ENCODE data around the gene CEACAM19.

The CEACAM19 gene

DNA sequence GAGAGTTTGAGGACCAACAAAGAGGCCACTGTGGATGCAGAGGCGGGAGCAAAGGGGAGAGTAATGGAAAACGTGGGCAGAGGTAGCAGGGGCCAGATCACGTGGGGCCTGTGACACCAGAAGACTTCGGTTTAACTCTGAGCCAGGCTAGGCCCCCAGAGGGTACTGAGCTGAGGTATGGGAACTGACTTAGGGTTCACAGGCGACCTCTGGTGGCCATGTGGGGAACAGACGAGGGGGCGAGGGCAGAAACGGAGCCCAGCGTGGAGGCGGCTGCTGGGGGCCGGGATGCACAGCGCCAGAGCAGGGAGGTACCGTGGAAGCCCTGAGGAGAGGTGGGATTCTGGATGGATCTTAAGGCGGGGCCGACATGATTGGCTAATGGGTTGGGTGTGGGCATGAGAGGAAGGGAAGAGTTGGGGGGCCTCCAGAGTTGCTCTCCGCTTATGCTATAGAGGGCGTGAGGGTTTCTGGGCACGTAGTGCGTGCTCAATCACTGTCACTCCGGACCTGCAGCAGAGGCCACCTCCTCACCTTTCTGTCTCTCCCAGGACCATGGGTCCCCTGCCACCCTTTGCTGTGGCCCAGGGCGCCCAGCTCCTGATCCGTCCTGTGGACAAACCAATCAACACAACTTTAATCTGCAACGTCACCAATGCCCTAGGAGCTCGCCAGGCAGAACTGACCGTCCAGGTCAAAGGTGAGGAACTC, 13.9 kb upstream of the CEACAM19 start:
- peak; percentile 70 for DNase-seq (ENCODE audit: low read depth)
- no peak overlapping the region for H3K4me3 ChIP-seq (ENCODE audit: low read depth, low read length)
- TF ChIP-seq, protein P1, sequence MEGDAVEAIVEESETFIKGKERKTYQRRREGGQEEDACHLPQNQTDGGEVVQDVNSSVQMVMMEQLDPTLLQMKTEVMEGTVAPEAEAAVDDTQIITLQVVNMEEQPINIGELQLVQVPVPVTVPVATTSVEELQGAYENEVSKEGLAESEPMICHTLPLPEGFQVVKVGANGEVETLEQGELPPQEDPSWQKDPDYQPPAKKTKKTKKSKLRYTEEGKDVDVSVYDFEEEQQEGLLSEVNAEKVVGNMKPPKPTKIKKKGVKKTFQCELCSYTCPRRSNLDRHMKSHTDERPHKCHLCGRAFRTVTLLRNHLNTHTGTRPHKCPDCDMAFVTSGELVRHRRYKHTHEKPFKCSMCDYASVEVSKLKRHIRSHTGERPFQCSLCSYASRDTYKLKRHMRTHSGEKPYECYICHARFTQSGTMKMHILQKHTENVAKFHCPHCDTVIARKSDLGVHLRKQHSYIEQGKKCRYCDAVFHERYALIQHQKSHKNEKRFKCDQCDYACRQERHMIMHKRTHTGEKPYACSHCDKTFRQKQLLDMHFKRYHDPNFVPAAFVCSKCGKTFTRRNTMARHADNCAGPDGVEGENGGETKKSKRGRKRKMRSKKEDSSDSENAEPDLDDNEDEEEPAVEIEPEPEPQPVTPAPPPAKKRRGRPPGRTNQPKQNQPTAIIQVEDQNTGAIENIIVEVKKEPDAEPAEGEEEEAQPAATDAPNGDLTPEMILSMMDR (IDR thresholded peaks at IDR 0.05; ENCODE audit: insufficient read depth, low read depth, low read length, missing control alignments) = peak; percentile 94

DNA sequence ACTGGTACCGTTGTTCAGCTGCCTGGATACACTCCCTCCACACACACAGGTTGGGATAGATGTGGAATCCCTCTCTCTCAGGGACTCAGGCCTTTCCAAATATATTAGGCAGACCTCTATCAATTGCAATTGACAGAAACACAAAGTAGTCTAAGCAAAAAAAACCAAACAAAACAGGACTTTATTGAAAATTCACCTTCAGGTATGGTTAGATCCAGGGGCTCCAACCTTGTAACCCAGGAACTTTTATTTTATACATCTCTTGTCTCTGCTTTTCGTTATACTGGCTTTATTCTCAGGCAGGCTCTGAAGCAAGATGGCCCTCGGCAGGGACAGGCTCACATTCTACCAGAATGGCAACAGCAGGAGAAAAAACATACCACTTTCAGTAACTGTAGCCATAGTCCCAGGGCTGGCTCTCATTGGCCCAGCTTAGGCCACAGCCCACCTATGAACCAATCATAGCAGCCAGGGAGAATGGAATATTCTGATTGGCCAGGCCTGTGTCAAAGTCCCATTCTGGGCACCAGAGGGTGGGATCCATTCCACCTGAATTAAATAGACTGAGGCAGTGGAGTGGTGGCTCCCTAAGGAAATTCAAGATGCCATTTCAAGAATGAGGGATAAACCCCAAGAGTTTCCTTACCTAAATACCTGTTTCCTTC, 13.1 kb upstream of the CEACAM19 start:
- H3K4me3 ChIP-seq (ENCODE audit: low read depth, low read length) = no peak overlapping the region
- TF ChIP-seq, protein P1 (IDR thresholded peaks at IDR 0.05; ENCODE audit: insufficient read depth, low read depth, low read length, missing control alignments) = no peak
- no peak for DNase-seq (ENCODE audit: low read depth)

DNA sequence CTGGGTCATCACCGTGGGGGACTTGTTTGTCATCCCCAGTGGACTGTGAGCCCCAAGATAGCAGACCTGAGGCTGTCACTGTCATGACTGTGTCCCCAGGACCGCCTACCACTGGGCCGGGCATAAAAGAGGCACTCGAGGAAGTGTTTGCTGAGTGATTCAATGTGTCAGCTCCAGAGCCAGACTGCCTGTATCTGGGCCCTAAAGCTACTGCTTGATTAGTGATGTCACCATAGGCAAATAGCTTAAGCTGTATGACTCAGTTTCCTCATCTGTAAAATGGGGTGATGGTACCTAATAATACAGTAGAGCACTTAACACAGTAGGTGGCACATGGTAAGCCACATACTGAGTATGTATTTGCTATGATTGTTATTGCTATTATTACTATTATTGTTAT, 11.2 kb upstream of the CEACAM19 start:
- TF ChIP-seq, protein P1 (IDR thresholded peaks at IDR 0.05; ENCODE audit: insufficient read depth, low read depth, low read length, missing control alignments) = no peak
- no peak overlapping the region for H3K4me3 ChIP-seq (ENCODE audit: low read depth, low read length)
- no peak for DNase-seq (ENCODE audit: low read depth)

DNA sequence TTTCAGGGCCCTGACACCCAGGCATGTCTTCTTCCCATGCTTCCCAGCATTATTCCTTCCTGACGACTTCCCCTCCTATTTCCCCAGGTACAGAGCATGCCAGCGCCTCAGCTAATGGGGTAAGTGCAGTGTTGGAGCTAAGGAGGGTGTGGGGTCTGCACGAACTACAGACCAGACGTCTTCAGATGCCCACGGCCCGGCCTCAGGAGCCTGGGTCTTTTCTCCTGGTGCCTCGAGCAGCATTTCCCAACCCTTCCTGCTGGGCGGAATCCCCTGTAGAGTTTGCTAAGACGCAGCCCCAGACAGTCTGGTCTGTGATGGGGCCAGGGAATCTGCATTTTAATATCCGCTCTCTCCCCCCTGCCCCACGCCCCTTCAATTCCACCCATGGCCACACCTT, 10.1 kb upstream of the CEACAM19 start:
- H3K4me3 ChIP-seq (ENCODE audit: low read depth, low read length) = no peak overlapping the region
- no peak for DNase-seq (ENCODE audit: low read depth)
- TF ChIP-seq, protein P1 (IDR thresholded peaks at IDR 0.05; ENCODE audit: insufficient read depth, low read depth, low read length, missing control alignments) = no peak

DNA sequence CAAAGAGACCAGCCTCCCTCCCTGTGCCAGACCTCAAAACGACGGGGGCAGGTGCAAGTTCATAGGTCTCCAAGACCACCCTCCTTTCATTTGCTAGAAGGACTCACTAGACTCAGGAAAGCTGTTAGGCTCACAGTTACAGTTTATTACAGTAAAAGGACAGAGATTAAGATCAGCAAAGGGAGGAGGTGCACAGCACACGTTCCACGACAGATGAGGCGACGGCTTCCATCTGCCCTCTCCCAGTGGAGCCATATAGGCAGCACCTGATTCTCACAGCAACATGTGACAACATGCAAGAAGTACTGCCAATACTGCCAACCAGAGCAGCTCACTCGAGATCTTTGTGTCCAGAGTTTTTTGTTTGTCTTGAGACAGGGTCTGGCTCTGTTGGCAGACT, 9.4 kb upstream of the CEACAM19 start:
- no peak for DNase-seq (ENCODE audit: low read depth)
- TF ChIP-seq, protein P1 (IDR thresholded peaks at IDR 0.05; ENCODE audit: insufficient read depth, low read depth, low read length, missing control alignments) = no peak
- no peak overlapping the region for H3K4me3 ChIP-seq (ENCODE audit: low read depth, low read length)

DNA sequence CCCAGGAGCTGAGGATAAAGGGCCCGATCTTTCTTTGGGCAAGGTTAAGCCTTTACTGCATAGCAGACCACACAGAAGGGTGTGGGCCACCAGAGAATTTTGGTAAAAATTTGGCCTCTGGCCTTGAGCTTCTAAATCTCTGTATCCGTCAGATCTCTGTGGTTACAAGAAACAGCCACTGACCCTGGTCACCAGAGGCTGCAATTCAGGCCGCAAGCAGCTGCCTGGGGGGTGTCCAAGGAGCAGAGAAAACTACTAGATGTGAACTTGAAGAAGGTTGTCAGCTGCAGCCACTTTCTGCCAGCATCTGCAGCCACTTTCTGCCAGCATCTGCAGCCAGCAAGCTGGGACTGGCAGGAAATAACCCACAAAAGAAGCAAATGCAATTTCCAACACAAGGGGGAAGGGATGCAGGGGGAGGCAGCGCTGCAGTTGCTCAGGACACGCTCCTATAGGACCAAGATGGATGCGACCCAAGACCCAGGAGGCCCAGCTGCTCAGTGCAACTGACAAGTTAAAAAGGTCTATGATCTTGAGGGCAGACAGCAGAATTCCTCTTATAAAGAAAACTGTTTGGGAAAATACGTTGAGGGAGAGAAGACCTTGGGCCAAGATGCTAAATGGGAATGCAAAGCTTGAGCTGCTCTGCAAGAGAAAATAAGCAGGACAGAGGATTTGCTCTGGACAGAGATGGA, 8.4 kb upstream of the CEACAM19 start:
- H3K4me3 ChIP-seq (ENCODE audit: low read depth, low read length) = no peak overlapping the region
- no peak for DNase-seq (ENCODE audit: low read depth)
- TF ChIP-seq, protein P1 (IDR thresholded peaks at IDR 0.05; ENCODE audit: insufficient read depth, low read depth, low read length, missing control alignments) = no peak

Data from GM12865 (cell line).